DMS114 treated with DMSO at 0.1 percent for 48 hours (cell line): ENCODE measurements around the gene DNM2.

ENCODE experiments used
- DNase-seq: peaks from one replicate; lab custom pipeline; 2025; ENCODE audit not compliant: unreplicated experiment; lab: John Stamatoyannopoulos, UW

Gene DNM2

GRCh38 chr19:10811391-10812111, 93.7 kb downstream of the DNM2 start:
- no peak for DNase-seq

GRCh38 chr19:10812196-10812595, 94.3 kb downstream of the DNM2 start:
- no peak for DNase-seq

DNA sequence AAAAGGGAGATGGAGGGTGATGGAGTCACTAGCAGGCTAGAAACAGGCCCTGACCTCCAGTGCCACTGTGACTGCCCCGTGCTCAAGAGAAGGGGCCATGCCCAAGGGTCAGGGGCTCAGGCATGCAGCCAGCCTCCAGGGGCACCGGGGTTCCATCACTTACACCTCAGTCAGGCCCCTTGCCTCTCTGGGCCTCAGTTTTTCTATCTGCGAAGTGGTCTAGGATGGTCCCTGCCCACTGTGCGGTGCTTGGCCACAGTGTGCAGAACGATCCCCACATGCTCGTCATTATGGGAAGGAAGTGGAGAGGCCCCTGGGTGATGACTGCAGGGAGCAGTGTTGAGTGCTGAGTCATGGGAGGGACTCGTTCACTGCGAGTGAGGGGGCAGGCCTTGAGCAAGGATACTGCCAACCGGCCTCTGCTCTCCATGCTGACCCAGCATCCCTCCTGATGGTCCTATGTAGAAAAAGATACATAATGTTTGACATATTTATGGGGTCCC, 95.1 kb downstream of the DNM2 start:
- DNase-seq = no peak

DNA sequence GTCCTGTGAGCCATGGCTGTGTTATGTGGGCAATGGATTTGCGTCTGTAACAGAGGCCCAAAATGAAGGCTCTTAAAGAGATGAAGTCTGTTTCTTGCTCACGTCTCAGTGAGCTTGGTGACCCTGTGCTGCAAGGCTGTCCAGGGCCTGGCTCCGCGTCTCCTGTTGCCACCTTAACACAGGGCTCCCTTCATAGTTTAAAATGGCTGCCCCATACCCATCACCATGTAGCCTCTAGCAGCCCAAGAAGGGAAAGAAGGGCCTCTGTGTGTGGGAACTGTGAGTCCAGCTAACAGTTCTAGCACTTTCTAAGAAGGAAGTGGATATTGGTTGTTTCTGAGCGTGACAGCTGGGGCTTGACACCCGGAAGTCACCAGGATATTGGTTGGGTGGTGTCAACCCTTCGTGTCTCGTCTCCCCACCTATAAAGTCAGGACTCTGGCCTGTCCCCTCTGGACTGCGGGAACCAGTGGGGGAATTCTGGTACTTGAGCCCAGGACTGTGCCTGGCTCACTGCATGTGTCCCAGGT, 97.2 kb downstream of the DNM2 start:
- no peak for DNase-seq

- no peak for DNase-seq
Measured at GRCh38 chr19:10815969-10816644, 98.2 kb downstream of the DNM2 start.

- DNase-seq = no peak
Measured at GRCh38 chr19:10816691-10817090, 98.8 kb downstream of the DNM2 start.

- no peak for DNase-seq
Measured at GRCh38 chr19:10817291-10818038, 99.6 kb downstream of the DNM2 start.

GRCh38 chr19:10818301-10819123, 100.6 kb downstream of the DNM2 start:
- DNase-seq = no peak

- DNase-seq = no peak
Measured at GRCh38 chr19:10819124-10820060, 101.5 kb downstream of the DNM2 start.

GRCh38 chr19:10820173-10820572, 102.3 kb downstream of the DNM2 start:
- no peak for DNase-seq

GRCh38 chr19:10823690-10824089, 105.8 kb downstream of the DNM2 start:
- DNase-seq = no peak

GRCh38 chr19:10826231-10826630, 108.4 kb downstream of the DNM2 start:
- no peak for DNase-seq

DNA sequence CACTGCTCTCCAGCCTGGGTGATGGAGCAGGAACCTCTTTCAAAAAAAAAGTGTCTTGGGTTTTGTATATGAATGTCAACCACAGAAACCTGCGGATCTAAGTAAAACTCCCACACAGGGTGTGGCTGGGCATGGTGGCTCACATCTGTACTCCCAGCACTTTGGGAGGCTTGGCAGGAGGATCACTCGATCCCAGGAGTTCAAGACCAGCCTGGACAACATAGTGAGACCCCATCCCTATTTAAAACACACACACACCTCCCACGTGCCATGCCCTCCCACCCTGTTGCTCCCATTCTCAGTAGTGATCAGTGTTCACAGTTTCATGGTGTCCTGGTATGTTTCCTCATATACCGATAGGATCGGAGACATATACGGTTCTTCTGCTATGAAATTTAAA, 109.0 kb downstream of the DNM2 start:
- no peak for DNase-seq

DNA sequence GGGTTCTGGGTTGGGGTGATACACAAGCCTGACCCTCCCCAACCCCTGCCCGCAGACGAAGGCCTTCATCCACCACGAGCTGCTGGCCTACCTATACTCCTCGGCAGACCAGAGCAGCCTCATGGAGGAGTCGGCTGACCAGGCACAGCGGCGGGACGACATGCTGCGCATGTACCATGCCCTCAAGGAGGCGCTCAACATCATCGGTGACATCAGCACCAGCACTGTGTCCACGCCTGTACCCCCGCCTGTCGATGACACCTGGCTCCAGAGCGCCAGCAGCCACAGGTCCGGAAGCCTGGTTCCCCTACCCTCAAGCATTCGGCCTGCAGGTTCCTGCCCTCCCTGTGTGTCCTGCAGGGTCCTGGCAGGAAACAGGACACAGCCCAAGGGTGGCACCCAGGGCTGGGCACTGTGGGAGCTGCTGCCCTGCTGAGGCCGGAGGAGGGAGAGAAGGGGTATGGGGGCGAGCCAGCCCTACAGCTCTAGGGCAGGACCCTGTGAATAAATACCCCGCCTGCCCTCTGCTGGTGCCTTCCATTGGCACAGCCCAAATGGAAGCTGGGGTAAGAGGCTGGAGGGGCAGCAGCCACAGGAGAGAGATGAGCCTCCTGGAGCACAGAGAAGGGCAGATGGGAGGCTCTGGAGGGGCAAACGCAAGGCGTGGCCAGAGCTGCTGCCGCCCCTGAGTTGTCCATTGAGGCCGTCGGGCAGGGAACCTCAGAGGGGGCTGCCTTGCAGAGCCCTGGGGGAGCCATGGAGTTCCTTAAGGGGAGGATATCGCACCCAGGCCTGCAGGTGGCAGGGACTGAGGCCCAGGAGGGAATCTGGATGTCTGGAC, 111.3 kb downstream of the DNM2 start:
- DNase-seq = no peak

DNA sequence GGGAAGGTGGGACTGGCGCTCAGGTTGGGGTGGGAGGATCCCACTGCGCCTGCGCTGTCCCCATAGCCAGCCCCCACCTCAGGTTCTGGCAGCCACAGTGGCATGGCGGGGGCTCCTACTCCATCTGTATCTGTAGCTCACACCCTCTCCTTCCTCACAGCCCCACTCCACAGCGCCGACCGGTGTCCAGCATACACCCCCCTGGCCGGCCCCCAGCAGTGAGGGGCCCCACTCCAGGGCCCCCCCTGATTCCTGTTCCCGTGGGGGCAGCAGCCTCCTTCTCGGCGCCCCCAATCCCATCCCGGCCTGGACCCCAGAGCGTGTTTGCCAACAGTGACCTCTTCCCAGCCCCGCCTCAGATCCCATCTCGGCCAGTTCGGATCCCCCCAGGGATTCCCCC, 112.1 kb downstream of the DNM2 start:
- no peak for DNase-seq

DNA sequence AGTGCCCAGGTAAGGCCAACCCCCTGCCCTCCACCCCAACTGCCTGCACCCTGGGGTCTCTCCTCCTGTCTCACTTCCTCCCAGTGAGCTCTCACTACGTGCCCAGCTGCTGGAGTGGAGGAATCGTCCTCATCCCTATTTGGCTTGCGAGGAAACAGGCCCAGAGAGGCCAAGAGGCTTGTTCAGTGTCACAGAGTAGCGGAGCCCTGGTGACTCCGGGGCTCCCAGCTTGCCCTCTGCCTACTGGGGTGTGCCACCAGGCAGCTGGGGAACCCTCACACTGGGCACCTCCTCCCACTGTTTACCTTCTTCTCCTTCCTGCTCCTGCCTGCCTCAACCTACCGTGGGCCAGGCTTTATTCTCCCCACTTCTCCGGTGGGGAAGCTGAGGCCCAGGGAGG, 112.5 kb downstream of the DNM2 start:
- no peak for DNase-seq

GRCh38 chr19:10830931-10831779, 113.3 kb downstream of the DNM2 start:
- DNase-seq = no peak
